Loucy (cell line): ENCODE results near the gene HOXA9.

Experiments used
- CTCF ChIP-seq: fragments of 200-600 bp; sonication (generic); conservative IDR thresholded peaks from 2 replicates; pipeline ENCODE4 v1.5.1; 2014; ENCODE audit warnings: mild to moderate bottlenecking, antibody characterized with exemption, low read length
- EZH2phosphoT487 ChIP-seq: fragments of 200-600 bp; IDR thresholded peaks from 2 replicates; pipeline ENCODE4 v1.6.1; 2018; ENCODE audit warnings: antibody characterized with exemption, mild to moderate bottlenecking, moderate library complexity, borderline replicate concordance

- TF ChIP-seq CTCF (no peak), EZH2phosphoT487 (no peak)
Measured at GRCh38 chr7:27212497-27213432, 47.4 kb upstream of the HOXA9 start.
